ENCODE measurements around the gene NFASC. TPM values are rescaled to one million over a fixed set of nuclear protein-coding genes. Genes with fewer than 3 reads are reported as not detected.
A peak's percentile ranks its signal among the peaks of the same experiment; 100 is the strongest.

NFASC gene
- total RNA-seq, 1 experiment from 2014 or later: 6.8 TPM

DNA sequence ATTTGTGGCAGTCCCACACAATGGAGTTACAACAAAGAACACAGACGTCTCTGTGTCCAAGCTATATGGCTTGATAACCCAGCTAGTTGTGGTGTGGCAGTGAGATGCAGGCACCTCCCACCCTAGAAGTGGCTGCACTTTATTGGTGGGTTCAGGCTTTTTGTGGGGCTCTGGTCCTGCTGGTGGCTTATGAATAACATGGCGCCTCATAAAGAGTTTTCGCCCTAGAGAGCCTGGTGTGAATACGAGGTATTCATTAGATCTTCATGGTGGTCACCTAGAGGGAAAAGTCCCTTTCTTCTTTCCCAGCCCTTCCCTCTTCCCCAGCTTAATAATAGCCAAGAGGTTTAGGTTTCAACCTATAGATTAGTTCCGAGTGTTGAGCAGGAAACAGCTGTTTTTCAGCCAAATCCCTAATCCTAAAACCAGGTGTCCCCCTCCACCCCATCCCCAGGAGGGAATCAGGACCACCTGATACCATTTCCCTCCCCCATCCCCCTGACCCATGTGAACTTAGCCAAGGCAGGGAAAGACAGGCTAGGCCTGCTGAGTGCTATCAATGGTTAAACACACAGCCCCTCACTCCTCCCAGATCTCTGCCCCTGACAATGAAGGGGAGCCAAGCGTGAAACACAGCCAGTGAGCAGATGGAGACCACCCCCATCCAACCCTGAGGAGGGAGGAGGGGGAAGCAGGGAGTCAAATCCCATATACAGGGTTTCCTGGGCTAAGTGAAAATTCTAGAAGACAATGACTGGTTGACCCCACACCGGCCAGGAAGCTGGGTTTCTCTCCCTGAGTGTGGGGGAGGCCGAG lies 58.2 kb downstream of the NFASC start:
- DNase-seq (ENCODE audit: low read depth): no peak

- no peak for DNase-seq (ENCODE audit: low read depth)
Observed at GRCh38 chr1:204929487-204930154, 59.0 kb downstream of the NFASC start.

- no peak for DNase-seq (ENCODE audit: low read depth)
Observed at GRCh38 chr1:204930155-204930523, 59.5 kb downstream of the NFASC start.

- no peak for DNase-seq (ENCODE audit: low read depth)
Observed at GRCh38 chr1:204931313-204931712, 60.7 kb downstream of the NFASC start.

DNA sequence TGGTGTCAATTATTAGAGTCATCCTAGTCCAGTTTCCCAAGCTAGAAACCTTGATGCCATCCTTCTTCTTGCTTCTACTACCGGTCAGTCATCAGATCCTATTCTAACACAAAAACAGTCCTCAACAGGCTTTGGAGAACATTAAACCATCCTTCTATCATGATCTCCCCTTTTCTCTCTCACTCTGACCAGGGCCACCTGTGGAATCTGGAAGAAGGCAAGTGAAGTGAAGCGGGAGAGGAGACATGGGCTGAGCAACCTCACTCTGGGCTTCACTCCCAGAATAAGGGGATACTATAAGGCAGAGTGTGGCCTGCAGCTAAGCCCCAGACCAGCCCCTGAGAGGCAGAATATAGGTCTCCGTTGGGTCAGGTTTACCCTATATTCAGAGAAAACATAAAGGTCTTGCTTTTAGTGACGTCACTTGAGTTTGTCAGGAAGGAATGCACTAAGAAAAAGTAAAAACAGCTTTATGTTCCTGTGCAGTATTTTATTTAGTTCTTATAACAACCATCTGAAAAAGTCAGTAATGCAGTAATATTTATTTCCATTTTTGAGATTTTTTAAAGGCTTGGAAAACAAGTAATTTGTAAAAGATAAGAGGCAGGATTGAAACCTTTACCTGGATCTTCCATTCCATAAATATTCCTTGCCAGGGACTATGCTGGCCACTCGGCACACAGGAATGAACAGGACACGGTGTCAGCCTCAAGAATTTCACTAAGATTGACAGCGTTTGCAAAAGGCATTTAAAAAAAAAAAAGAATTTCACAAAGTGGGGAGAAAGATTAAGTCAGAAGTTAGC lies 61.3 kb downstream of the NFASC start:
- no peak for DNase-seq (ENCODE audit: low read depth)

- no peak for DNase-seq (ENCODE audit: low read depth)
Observed at GRCh38 chr1:204932573-204932909, 61.9 kb downstream of the NFASC start.

DNA sequence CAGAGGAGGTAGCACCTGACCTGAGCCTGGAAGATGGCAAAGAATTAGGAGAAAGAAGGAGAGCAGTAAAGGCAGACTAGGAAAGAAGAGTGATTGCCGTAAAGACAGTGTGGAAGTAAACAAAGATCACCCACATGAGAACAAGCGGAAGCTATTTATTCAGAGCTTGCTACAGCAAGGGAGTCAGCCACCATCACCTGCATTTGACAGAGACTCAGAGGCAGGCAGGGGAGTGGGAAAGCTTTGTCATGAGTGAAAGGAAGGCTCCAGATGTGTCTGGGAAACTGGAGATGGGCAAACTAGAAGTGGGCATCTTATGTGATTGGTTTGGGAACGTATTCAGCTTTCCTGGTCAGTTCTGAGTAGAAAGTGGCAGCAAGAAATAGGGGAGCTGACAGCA lies 64.5 kb downstream of the NFASC start:
- DNase-seq (ENCODE audit: low read depth): no peak

DNA sequence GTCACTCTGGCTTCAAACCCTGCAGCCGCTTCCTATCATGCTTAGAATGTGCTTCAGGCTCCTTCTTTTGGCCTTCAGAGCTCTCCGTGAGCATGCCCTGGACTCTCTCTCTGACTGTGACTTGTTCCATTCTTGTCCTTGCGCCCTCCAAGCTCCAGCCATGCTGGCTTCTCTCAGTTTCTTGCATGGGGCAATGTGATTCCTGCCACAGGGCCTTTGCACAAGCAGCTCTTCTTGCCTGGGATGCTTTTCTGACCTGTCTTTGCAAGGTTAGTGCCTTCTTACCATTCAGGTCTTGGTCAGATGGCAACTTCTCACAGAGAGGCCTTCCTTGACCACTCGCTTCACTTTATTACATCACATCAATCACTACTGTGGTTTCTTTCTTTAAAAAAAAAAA lies 66.1 kb downstream of the NFASC start:
- no peak for DNase-seq (ENCODE audit: low read depth)

GRCh38 chr1:204937901-204938300 lies 67.2 kb downstream of the NFASC start:
- DNase-seq (ENCODE audit: low read depth): no peak

GRCh38 chr1:204940591-204940990 lies 69.9 kb downstream of the NFASC start:
- DNase-seq (ENCODE audit: low read depth): no peak

GRCh38 chr1:204941421-204942338 lies 71.0 kb downstream of the NFASC start:
- peak; percentile 44 for DNase-seq (ENCODE audit: low read depth)

GRCh38 chr1:204943495-204943894 lies 72.8 kb downstream of the NFASC start:
- no peak for DNase-seq (ENCODE audit: low read depth)

- no peak for DNase-seq (ENCODE audit: low read depth)
Observed at GRCh38 chr1:204944662-204945061, 74.0 kb downstream of the NFASC start.

- DNase-seq (ENCODE audit: low read depth): no peak
Observed at GRCh38 chr1:204945565-204945977, 74.9 kb downstream of the NFASC start.

DNA sequence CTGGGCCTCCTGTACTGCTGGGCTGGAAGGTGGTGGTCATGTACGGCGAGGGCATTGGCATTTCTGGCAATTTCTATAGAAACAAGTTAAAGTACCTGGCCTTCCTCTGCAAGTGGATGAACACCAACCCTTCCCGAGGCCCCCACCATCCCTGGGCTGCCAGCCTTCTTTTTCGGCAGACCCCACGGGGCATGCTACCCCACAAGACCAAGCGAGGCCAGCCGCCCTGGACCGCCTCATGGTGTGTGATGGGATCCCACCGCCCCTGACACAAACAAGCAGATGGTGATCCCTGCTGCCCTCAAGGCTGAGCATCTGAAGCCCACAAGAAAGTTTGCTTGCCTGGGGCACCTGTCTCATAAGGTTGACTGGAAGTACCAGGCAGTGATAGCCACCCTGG lies 76.0 kb downstream of the NFASC start:
- DNase-seq (ENCODE audit: low read depth): no peak

GRCh38 chr1:204947338-204947737 lies 76.7 kb downstream of the NFASC start:
- no peak for DNase-seq (ENCODE audit: low read depth)

- no peak for DNase-seq (ENCODE audit: low read depth)
Observed at GRCh38 chr1:204947747-204948146, 77.1 kb downstream of the NFASC start.

DNA sequence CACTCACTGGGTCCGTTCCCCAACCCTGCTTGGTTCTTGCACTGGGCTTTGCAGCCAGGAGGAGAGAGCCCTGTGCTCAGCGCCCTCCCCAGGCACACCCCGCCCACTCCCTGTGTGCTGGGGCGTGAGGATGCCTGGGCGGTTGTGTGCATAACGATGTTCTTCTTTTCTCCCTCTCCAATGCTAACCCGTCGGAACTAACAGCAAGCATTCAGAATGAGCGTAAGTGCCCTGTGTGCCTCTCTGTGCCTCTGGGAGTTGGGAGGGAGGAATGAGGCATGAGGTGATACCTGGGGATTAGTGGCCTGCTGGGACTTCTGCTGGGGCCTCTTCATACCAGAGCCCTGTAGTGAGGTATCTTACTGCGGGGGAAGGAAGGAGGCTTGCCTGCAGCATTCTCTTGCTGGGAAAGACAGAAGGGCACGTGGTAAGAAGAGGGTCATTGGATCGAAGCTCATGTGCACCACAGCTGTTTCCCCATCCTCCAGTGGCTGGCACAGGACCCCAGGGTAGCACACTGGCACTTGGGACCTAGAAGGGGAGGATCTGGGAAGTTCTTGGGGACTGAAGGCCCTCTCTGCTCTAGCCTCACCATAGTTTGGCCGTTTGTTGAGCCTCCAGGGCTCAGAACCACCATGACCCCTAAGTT lies 79.8 kb downstream of the NFASC start:
- DNase-seq (ENCODE audit: low read depth): no peak

DNA sequence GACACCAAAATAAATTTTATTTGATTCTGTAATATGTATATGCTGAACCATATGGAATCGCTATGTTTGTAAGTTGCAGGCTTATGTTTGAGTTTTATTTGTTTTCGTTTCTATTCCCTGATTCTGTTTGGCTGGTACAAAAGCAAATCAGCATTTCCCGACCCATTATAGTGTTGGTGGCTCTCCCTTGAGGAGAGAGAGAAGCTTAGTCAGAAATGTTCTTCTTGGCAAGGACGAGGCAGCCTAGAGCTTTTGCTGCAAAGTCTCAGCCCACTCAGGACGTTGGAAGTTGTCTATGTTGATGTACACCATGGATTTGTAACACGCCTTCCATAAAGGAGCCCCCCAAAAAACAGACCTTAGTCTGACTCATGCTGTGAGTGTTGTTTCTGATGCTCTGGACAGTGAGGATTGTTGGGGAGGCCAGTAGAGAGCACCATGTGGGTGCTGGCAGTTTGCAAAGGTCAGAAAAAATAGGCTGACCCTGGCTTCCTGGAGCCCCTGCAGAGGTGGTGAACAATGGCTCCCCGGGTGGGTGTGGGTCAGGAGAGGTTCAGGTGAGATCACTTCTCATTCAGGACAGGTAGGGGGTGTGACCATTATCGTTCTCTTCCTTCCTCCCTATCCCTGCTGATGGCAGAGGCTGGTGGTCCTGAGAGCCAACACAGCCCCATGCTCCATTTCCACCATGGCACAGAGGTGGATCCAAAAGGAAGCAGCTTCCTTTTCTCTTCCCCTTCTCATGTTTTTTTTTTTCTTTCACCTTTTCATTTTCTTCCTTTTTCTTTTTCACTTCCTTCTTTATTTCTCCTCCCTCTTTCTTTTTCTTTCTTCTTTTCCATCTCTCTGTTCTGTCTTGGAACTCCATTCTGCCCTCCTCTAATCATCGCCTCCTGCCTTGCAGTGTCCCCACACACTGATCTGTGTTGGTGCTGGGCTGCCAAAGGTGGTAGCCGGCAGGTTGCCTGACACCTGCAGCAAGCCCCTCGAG lies 88.0 kb downstream of the NFASC start:
- DNase-seq (ENCODE audit: low read depth): no peak

GRCh38 chr1:204959374-204959773 lies 88.7 kb downstream of the NFASC start:
- DNase-seq (ENCODE audit: low read depth): no peak
